ENCODE measurements around the gene CRTC1.
"Not testable (repeated sequence)": the region's sequence is repeated elsewhere in the genome, so short reads cannot be mapped to it uniquely, and the experiment has no call there.

CRTC1 gene

GRCh38 chr19:18669883-18670282 lies 13.6 kb upstream of the CRTC1 start:
- no peak for DNase-seq (ENCODE audit: low read depth)

GRCh38 chr19:18670312-18670711 lies 13.2 kb upstream of the CRTC1 start:
- no peak for DNase-seq (ENCODE audit: low read depth)

- DNase-seq (ENCODE audit: low read depth) = no peak
Observed at GRCh38 chr19:18671303-18672043, 12.0 kb upstream of the CRTC1 start.

GRCh38 chr19:18672044-18672451 lies 11.4 kb upstream of the CRTC1 start:
- DNase-seq (ENCODE audit: low read depth) = no peak

- no peak for DNase-seq (ENCODE audit: low read depth)
Observed at GRCh38 chr19:18672606-18673337, 10.7 kb upstream of the CRTC1 start.

- no peak for DNase-seq (ENCODE audit: low read depth)
Observed at GRCh38 chr19:18674616-18675015, 8.9 kb upstream of the CRTC1 start.

GRCh38 chr19:18675779-18676178 lies 7.7 kb upstream of the CRTC1 start:
- no peak for DNase-seq (ENCODE audit: low read depth)

GRCh38 chr19:18676692-18677091 lies 6.8 kb upstream of the CRTC1 start:
- DNase-seq (ENCODE audit: low read depth) = no peak

GRCh38 chr19:18677156-18677555 lies 6.3 kb upstream of the CRTC1 start:
- DNase-seq (ENCODE audit: low read depth) = no peak

- not testable (repeated sequence) for DNase-seq (ENCODE audit: low read depth)
Observed at GRCh38 chr19:18680148-18680547, 3.3 kb upstream of the CRTC1 start.

- DNase-seq (ENCODE audit: low read depth) = no peak
Observed at GRCh38 chr19:18682807-18683108, 722 bp upstream of the CRTC1 start.

- no peak for DNase-seq (ENCODE audit: low read depth)
Observed at GRCh38 chr19:18683958-18684641, 620 bp downstream of the CRTC1 start.

- DNase-seq (ENCODE audit: low read depth) = no peak
Observed at GRCh38 chr19:18684642-18684993, 1.1 kb downstream of the CRTC1 start.

- no peak for DNase-seq (ENCODE audit: low read depth)
Observed at GRCh38 chr19:18685597-18686190, 2.2 kb downstream of the CRTC1 start.

GRCh38 chr19:18687740-18688465 lies 4.4 kb downstream of the CRTC1 start:
- DNase-seq (ENCODE audit: low read depth) = no peak

GRCh38 chr19:18696023-18696422 lies 12.5 kb downstream of the CRTC1 start:
- no peak for DNase-seq (ENCODE audit: low read depth)

GRCh38 chr19:18697680-18698079 lies 14.2 kb downstream of the CRTC1 start:
- DNase-seq (ENCODE audit: low read depth) = no peak

- no peak for DNase-seq (ENCODE audit: low read depth)
Observed at GRCh38 chr19:18698321-18699167, 15.1 kb downstream of the CRTC1 start.

- DNase-seq (ENCODE audit: low read depth) = no peak
Observed at GRCh38 chr19:18699403-18700054, 16.0 kb downstream of the CRTC1 start.

GRCh38 chr19:18700501-18701249 lies 17.2 kb downstream of the CRTC1 start:
- DNase-seq (ENCODE audit: low read depth) = peak; percentile 58
